Measurements from ENCODE around the gene OBSCN. TPM values are rescaled to one million over a fixed set of nuclear protein-coding genes. Genes with fewer than 3 reads are reported as not detected.

OBSCN gene
- total RNA-seq, 1 donor from 2014 or later: 17.5 TPM

DNA sequence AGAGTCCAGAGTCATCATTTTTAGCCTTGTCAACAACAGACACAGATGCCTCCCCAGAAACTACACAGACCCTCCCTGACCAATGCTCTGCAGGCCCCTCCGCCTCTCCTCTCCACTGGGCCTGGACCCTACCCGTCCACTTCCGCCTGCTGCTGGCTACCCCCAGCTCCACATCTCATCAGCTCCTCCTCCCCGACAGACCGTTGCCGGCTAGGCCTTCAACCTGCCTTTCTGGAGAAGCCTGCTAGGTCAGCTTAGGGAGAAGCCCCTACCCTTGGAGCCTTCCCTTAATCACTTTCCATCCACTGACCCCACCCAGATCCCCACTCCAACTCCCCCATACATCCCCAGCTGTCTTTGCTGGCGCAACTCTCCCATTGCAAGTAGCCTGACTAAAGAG is 207.4 kb downstream of the OBSCN start:
- H3K4me1 ChIP-seq (ENCODE audit: insufficient read depth, low read length): peaks cover 11% of the 10 kb centered on the region
- H3K9me3 ChIP-seq (ENCODE audit: insufficient read depth, low read depth, low read length): no peaks in the 10 kb centered on the region
- DNase-seq (ENCODE audit: low read depth) (no peak), FAIRE-seq (no peak)
- no peak overlapping the region for H3K27ac ChIP-seq (ENCODE audit: low read depth, low read length)
- no peak overlapping the region for H2AFZ ChIP-seq (ENCODE audit: low read depth, low read length)
- TF ChIP-seq, protein P1, sequence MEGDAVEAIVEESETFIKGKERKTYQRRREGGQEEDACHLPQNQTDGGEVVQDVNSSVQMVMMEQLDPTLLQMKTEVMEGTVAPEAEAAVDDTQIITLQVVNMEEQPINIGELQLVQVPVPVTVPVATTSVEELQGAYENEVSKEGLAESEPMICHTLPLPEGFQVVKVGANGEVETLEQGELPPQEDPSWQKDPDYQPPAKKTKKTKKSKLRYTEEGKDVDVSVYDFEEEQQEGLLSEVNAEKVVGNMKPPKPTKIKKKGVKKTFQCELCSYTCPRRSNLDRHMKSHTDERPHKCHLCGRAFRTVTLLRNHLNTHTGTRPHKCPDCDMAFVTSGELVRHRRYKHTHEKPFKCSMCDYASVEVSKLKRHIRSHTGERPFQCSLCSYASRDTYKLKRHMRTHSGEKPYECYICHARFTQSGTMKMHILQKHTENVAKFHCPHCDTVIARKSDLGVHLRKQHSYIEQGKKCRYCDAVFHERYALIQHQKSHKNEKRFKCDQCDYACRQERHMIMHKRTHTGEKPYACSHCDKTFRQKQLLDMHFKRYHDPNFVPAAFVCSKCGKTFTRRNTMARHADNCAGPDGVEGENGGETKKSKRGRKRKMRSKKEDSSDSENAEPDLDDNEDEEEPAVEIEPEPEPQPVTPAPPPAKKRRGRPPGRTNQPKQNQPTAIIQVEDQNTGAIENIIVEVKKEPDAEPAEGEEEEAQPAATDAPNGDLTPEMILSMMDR (IDR thresholded peaks at IDR 0.05; ENCODE audit: insufficient read depth, low read depth, low read length): no peak
- TF ChIP-seq EZH2 (IDR thresholded peaks at IDR 0.05; ENCODE audit: insufficient read depth, low read length): no peak
- Mint-ChIP-seq H3K36me3 (ENCODE audit: low read depth, unreplicated experiment) (peaks cover 22% of the 10 kb centered on the region), H3K27ac (ENCODE audit: unreplicated experiment) (no peak overlapping the region), H3K27me3 (ENCODE audit: low read depth, unreplicated experiment) (peaks cover 28% of the 10 kb centered on the region), H3K9me3 (ENCODE audit: unreplicated experiment) (no peaks in the 10 kb centered on the region), H3K4me1 (ENCODE audit: low read depth, unreplicated experiment) (peaks cover 1% of the 10 kb centered on the region), H3K4me3 (ENCODE audit: unreplicated experiment) (peak overlapping the region; percentile 63)
- H3K27me3 ChIP-seq (ENCODE audit: insufficient read depth, low read length): peaks cover 7% of the 10 kb centered on the region
- H3K9ac ChIP-seq (ENCODE audit: low read length): no peak overlapping the region
- peaks cover 33% of the 10 kb centered on the region for H4K20me1 ChIP-seq (ENCODE audit: insufficient read depth, low read length)
- H3K4me2 ChIP-seq (ENCODE audit: low read length): peak overlapping the region; percentile 84
- no peak overlapping the region for H3K4me3 ChIP-seq (ENCODE audit: insufficient read depth, low read depth, low read length)
- no peaks in the 10 kb centered on the region for H3K79me2 ChIP-seq (ENCODE audit: insufficient read depth, low read length)
- H3K36me3 ChIP-seq (ENCODE audit: insufficient read depth, low read length): no peaks in the 10 kb centered on the region

DNA sequence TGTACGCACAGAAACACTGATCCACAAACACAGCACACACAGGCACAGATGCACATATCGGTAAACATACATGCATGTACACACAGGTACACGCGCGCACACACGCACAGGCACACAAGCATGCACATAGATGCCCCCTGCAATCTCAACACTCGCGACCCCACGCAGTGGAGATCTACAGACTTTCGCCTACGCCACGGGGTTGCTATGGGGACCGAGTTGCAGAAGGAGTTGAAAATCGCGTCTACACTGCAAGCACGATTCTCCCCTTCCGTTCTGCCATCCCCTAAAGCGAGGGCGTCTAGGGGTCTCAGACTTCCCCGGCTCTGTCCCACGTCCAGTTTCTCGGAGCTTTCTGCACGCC is 208.0 kb downstream of the OBSCN start:
- H3K36me3 ChIP-seq (ENCODE audit: insufficient read depth, low read length): no peaks in the 10 kb centered on the region
- peaks cover 1% of the 10 kb centered on the region for H3K4me1 Mint-ChIP-seq (ENCODE audit: low read depth, unreplicated experiment)
- H3K4me1 ChIP-seq (ENCODE audit: insufficient read depth, low read length): peaks cover 11% of the 10 kb centered on the region
- H3K9me3 Mint-ChIP-seq (ENCODE audit: unreplicated experiment): peaks cover 3% of the 10 kb centered on the region
- H3K27me3 ChIP-seq (ENCODE audit: insufficient read depth, low read length): peaks cover 7% of the 10 kb centered on the region
- peak overlapping the region; percentile 52 for H3K4me3 ChIP-seq (ENCODE audit: insufficient read depth, low read depth, low read length)
- DNase-seq (ENCODE audit: low read depth) (no peak), FAIRE-seq (no peak)
- no peak overlapping the region for H3K27ac ChIP-seq (ENCODE audit: low read depth, low read length)
- H3K27ac Mint-ChIP-seq (ENCODE audit: unreplicated experiment): no peak overlapping the region
- H3K27me3 Mint-ChIP-seq (ENCODE audit: low read depth, unreplicated experiment): peaks cover 28% of the 10 kb centered on the region
- peak overlapping the region; percentile 27 for H3K9ac ChIP-seq (ENCODE audit: low read length)
- H4K20me1 ChIP-seq (ENCODE audit: insufficient read depth, low read length): peaks cover 31% of the 10 kb centered on the region
- no peaks in the 10 kb centered on the region for H3K79me2 ChIP-seq (ENCODE audit: insufficient read depth, low read length)
- no peak overlapping the region for H2AFZ ChIP-seq (ENCODE audit: low read depth, low read length)
- H3K36me3 Mint-ChIP-seq (ENCODE audit: low read depth, unreplicated experiment): peaks cover 20% of the 10 kb centered on the region
- peak overlapping the region; percentile 63 for H3K4me3 Mint-ChIP-seq (ENCODE audit: unreplicated experiment)
- no peaks in the 10 kb centered on the region for H3K9me3 ChIP-seq (ENCODE audit: insufficient read depth, low read depth, low read length)
- peak overlapping the region; percentile 84 for H3K4me2 ChIP-seq (ENCODE audit: low read length)
- TF ChIP-seq, protein P1 (IDR thresholded peaks at IDR 0.05; ENCODE audit: insufficient read depth, low read depth, low read length): no peak

DNA sequence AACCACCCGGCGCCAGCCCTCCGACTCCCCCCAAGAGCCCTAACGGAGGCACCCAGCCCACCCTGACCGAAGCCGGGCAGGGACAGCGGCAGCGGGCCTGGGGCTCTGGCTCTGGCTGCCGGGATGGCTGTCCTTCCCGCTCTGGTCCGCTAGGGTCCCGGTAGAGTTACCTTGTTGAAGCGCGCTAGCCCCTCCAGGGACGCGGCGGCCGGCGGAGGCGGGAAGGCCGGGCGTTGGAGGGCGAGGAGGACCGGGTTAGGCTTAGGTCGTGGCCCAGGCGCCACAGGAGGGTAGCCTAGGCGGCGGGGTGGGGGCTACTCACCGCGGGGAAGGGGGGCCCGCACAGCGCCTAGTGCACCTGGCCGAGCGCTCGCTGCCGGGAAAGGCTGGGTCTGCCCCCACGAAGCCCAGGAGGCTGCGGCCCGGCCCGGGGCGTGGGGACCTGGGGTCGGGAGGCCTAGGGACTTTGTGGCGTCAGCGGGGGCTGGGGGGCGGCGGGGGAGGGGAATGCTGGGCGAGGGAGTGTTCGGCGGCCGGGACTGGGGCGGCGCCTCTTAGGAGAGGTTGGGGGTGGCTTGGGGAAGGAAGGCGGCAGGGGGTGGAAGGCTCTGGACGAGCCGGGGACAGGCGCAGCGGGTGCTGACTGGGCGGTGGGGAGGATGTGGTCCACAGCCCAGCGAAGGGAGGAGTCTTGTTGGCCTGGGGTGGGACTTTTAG is 208.5 kb downstream of the OBSCN start, which contains the start of gene TRIM17:
TRIM17 (minus strand) TSS at position 645 of the 717 bp plus-strand sequence. CDS start 1,789 bp downstream, outside the sequence.
- peaks cover 29% of the 10 kb centered on the region for H3K27me3 Mint-ChIP-seq (ENCODE audit: low read depth, unreplicated experiment)
- FAIRE-seq (no peak), DNase-seq (ENCODE audit: low read depth) (no peak)
- no peak within 1 kb of the TSS for H2AFZ ChIP-seq (ENCODE audit: low read depth, low read length)
- no peaks in the 10 kb centered on the region for H3K9me3 ChIP-seq (ENCODE audit: insufficient read depth, low read depth, low read length)
- no peak within 1 kb of the TSS for H3K27ac ChIP-seq (ENCODE audit: low read depth, low read length)
- no peaks in the 10 kb centered on the region for H3K79me2 ChIP-seq (ENCODE audit: insufficient read depth, low read length)
- peak within 1 kb of the TSS; percentile 80 for H3K4me3 Mint-ChIP-seq (ENCODE audit: unreplicated experiment)
- H3K4me1 ChIP-seq (ENCODE audit: insufficient read depth, low read length): peaks cover 11% of the 10 kb centered on the region
- TF ChIP-seq EZH2 (IDR thresholded peaks at IDR 0.05; ENCODE audit: insufficient read depth, low read length): peak; percentile 94
- TF ChIP-seq, protein P1 (IDR thresholded peaks at IDR 0.05; ENCODE audit: insufficient read depth, low read depth, low read length): no peak
- H3K27ac Mint-ChIP-seq (ENCODE audit: unreplicated experiment): no peak within 1 kb of the TSS
- H3K27me3 ChIP-seq (ENCODE audit: insufficient read depth, low read length): peaks cover 7% of the 10 kb centered on the region
- H3K36me3 Mint-ChIP-seq (ENCODE audit: low read depth, unreplicated experiment): peaks cover 17% of the 10 kb centered on the region
- peak within 1 kb of the TSS; percentile 27 for H3K9ac ChIP-seq (ENCODE audit: low read length)
- peak within 1 kb of the TSS; percentile 84 for H3K4me2 ChIP-seq (ENCODE audit: low read length)
- H3K4me3 ChIP-seq (ENCODE audit: insufficient read depth, low read depth, low read length): peak within 1 kb of the TSS; percentile 52
- peaks cover 3% of the 10 kb centered on the region for H3K9me3 Mint-ChIP-seq (ENCODE audit: unreplicated experiment)
- H3K36me3 ChIP-seq (ENCODE audit: insufficient read depth, low read length): no peaks in the 10 kb centered on the region
- peaks cover 26% of the 10 kb centered on the region for H4K20me1 ChIP-seq (ENCODE audit: insufficient read depth, low read length)
- peaks cover 1% of the 10 kb centered on the region for H3K4me1 Mint-ChIP-seq (ENCODE audit: low read depth, unreplicated experiment)
